ENCODE results near the gene CXCR5. TPM values are rescaled to one million over a fixed set of nuclear protein-coding genes. Genes with fewer than 3 reads are reported as not detected.

The CXCR5 gene
- total and polyA plus RNA-seq, 4 donors = 0.06 to 0.92 TPM; not detected in 2

- TF ChIP-seq REST (IDR thresholded peaks at IDR 0.05) = no peak
Observed at GRCh38 chr11:118935376-118935775, 51.7 kb downstream of the CXCR5 start (continued).

- peaks cover 0 to 1% (median 0%) of the 10 kb centered on the region in 4 donors for H3K36me3 ChIP-seq (ENCODE audit: control insufficient read depth in 4 of 4, insufficient read depth in 3 of 4, low read depth in 1 of 4, low read length in 3 of 4)
- TF ChIP-seq GABPA (IDR thresholded peaks at IDR 0.05 in 1 of 2, conservative IDR thresholded peaks at IDR 0.05 in 1 of 2) (no peak), HNF4A (conservative IDR thresholded peaks at IDR 0.05) (no peak), TAF1 (conservative IDR thresholded peaks at IDR 0.05) (no peak), JUND (IDR thresholded peaks at IDR 0.05) (no peak), MAX (IDR thresholded peaks at IDR 0.05) (no peak), ATF3 (IDR thresholded peaks at IDR 0.05) (no peak), RAD21 (IDR thresholded peaks at IDR 0.05) (no peak), YY1 (IDR thresholded peaks at IDR 0.05) (no peak), HNF4G (IDR thresholded peaks at IDR 0.05) (no peak), REST (IDR thresholded peaks at IDR 0.05) (no peak), EGR1 (IDR thresholded peaks at IDR 0.05; ENCODE audit: low read depth in 2 of 2) (no peak), FOXA1 (IDR thresholded peaks at IDR 0.05) (no peak), NR2F2 (IDR thresholded peaks at IDR 0.05) (no peak), CTCF (IDR thresholded peaks at IDR 0.05; ENCODE audit: low read depth, low read length, missing input control) (no peak), FOXA2 (IDR thresholded peaks at IDR 0.05) (no peak), SP1 (IDR thresholded peaks at IDR 0.05) (no peak), RXRA (IDR thresholded peaks at IDR 0.05) (no peak)
- no peaks in the 10 kb centered on the region for H3K9me3 ChIP-seq (ENCODE audit: control insufficient read depth in 4 of 4, low read length in 3 of 4)
- H3K9ac ChIP-seq (ENCODE audit: low read depth in 1 of 2, low read length in 2 of 2) = no peak overlapping the region
- no peak overlapping the region for H3K27ac ChIP-seq (ENCODE audit: low read depth in 1 of 2, low read length in 2 of 2)
- DNase-seq (ENCODE audit: low spot score) = no peak
- no peaks in the 10 kb centered on the region for H3K4me1 ChIP-seq (ENCODE audit: control insufficient read depth in 4 of 4, insufficient read depth in 4 of 4, low read length in 3 of 4)
- 74% methylated on average over 11 of the region's 11 CpGs for WGBS
- H3K27me3 ChIP-seq (ENCODE audit: control insufficient read depth in 4 of 4, insufficient read depth in 4 of 4, low read length in 3 of 4) = no peaks in the 10 kb centered on the region
- H3K4me3 ChIP-seq (ENCODE audit: low read depth in 1 of 3, low read length in 3 of 3) = no peak overlapping the region
Observed at GRCh38 chr11:118938491-118939403, 55.1 kb downstream of the CXCR5 start.

All from liver (tissue), 9 donors.